Common myeloid progenitor, CD34-positive (primary cell): Measurements from ENCODE around the gene KCNH2.

ENCODE experiments used
- CTCF ChIA-PET: fragments of 350-600 bp; sonication (Branson Sonifier 250); formaldehyde crosslinking; loops from one replicate; lab custom pipeline; 2021; ENCODE audit warnings: antibody characterized with exemption; lab: Charles Lee
- POLR2A ChIA-PET: fragments of 350-600 bp; sonication (Branson Sonifier 250); formaldehyde crosslinking; loops from one replicate; lab custom pipeline; 2021; ENCODE audit warnings: antibody characterized with exemption; lab: Charles Lee
- DNase-seq, 3 donors: peaks; one replicate each; pipeline versions ENCODE4 v3.0.0 to v3.0.0-alpha.2; 2013
- H3K27ac ChIP-seq, 2 experiments: 1 replicate in 1 of 2; 2 replicates in 1 of 2; pipeline ENCODE4 v1.7.0; 2013; ENCODE audit warnings: inconsistent platforms in 2 of 2, low read length in 2 of 2, mild to moderate bottlenecking in 2 of 2, low read depth in 1 of 2, moderate library complexity in 1 of 2; ENCODE audit not compliant: severe bottlenecking in 2 of 2, insufficient read depth in 1 of 2, poor library complexity in 1 of 2
- H3K27me3 ChIP-seq, 5 experiments: replicated peaks in 2 of 5; 1 replicate in 3 of 5; 2 replicates in 2 of 5; pipeline versions ENCODE4 v1.6.1 to v1.7.0; 2013; ENCODE audit warnings: low read length in 4 of 5, mild to moderate bottlenecking in 2 of 5, moderate library complexity in 2 of 5, inconsistent platforms in 1 of 5; ENCODE audit not compliant: insufficient read depth in 5 of 5, control insufficient read depth in 4 of 5
- H3K36me3 ChIP-seq, 4 experiments: 1 replicate in 2 of 4; 2 replicates in 2 of 4; pipeline versions ENCODE4 v1.6.1 to v1.7.0; 2013; ENCODE audit warnings: low read length in 3 of 4, control low read depth in 1 of 4, mild to moderate bottlenecking in 1 of 4; ENCODE audit not compliant: control insufficient read depth in 4 of 4, insufficient read depth in 4 of 4
- H3K4me1 ChIP-seq, 4 experiments: 1 replicate in 3 of 4; 2 replicates in 1 of 4; pipeline versions ENCODE4 v1.6.1 to v1.7.1; 2013; ENCODE audit warnings: low read length in 3 of 4, mild to moderate bottlenecking in 3 of 4, control low read depth in 1 of 4, inconsistent platforms in 1 of 4, moderate library complexity in 1 of 4; ENCODE audit not compliant: control insufficient read depth in 4 of 4, insufficient read depth in 4 of 4; ENCODE audit errors: control extremely low read depth in 1 of 4
- H3K4me3 ChIP-seq, 7 experiments: 1 replicate in 4 of 7; 2 replicates in 3 of 7; pipeline versions ENCODE4 v1.5.1 to v1.7.0; 2013; ENCODE audit warnings: mild to moderate bottlenecking in 7 of 7, low read length in 6 of 7, moderate library complexity in 6 of 7, inconsistent platforms in 2 of 7, low read depth in 2 of 7, control low read depth in 1 of 7; ENCODE audit not compliant: insufficient read depth in 4 of 7, control insufficient read depth in 1 of 7; ENCODE audit errors: extremely low read depth in 1 of 7
- H3K9me3 ChIP-seq, 5 experiments: 1 replicate in 4 of 5; 2 replicates in 1 of 5; pipeline versions ENCODE4 v1.6.1 to v1.7.1; 2013; ENCODE audit warnings: low read length in 4 of 5, mild to moderate bottlenecking in 2 of 5, inconsistent platforms in 1 of 5, low read depth in 1 of 5, moderate library complexity in 1 of 5; ENCODE audit not compliant: control insufficient read depth in 4 of 5, insufficient read depth in 2 of 5; ENCODE audit errors: control extremely low read depth in 1 of 5
- WGBS: methylation state at CpG from one replicate; pipeline ENCODE4 v1.1.5; 2013; ENCODE audit not compliant: insufficient coverage; 5-methylcytosine and 5-hydroxymethylcytosine counted together

KCNH2 gene

GRCh38 chr7:150941351-150942000 lies 36.6 kb downstream of the KCNH2 start:
- no peak overlapping the region for H3K27ac ChIP-seq
- H3K36me3 ChIP-seq: no peaks in the 10 kb centered on the region
- 96% methylated on average over 15 of the region's 15 CpGs for WGBS
- peaks cover 0 to 10% (median 0%) of the 10 kb centered on the region in 5 experiments for H3K27me3 ChIP-seq
- POLR2A ChIA-PET: no interaction called here
- H3K9me3 ChIP-seq: no peaks in the 10 kb centered on the region
- no peak for DNase-seq
- peaks cover 0 to 53% (median 45%) of the 10 kb centered on the region in 4 experiments for H3K4me1 ChIP-seq
- CTCF ChIA-PET: interaction anchor here (0.7 to 2.0 kb wide), 6 partner anchors 10 to 40 kb away, joined by 3 to 8 read pairs (median 4); no protein-coding TSS in a partner anchor
- H3K4me3 ChIP-seq: no peak overlapping the region

- Histone ChIP-seq H3K27me3 (peaks cover 0 to under 1% (median 0%) of the 10 kb centered on the region in 5 experiments), H3K27ac (no peak overlapping the region), H3K36me3 (no peaks in the 10 kb centered on the region), H3K9me3 (no peaks in the 10 kb centered on the region), H3K4me3 (no peak overlapping the region), H3K4me1 (peaks cover 0 to 53% (median 44%) of the 10 kb centered on the region in 4 experiments)
- ChIA-PET CTCF (interaction anchor here (0.9 to 1.6 kb wide), 5 partner anchors 9 to 48 kb away, joined by 3 to 6 read pairs (median 6); no protein-coding TSS in a partner anchor), POLR2A (no interaction called here)
- 83% methylated on average over 8 of the region's 11 CpGs for WGBS
- DNase-seq: no peak
These were observed 37.6 kb downstream of the KCNH2 start for GRCh38 chr7:150940431-150941102.

- Histone ChIP-seq H3K4me3 (no peak overlapping the region), H3K9me3 (no peaks in the 10 kb centered on the region), H3K4me1 (peaks cover 0 to 47% (median 38%) of the 10 kb centered on the region in 4 experiments), H3K27me3 (no peaks in the 10 kb centered on the region), H3K36me3 (no peaks in the 10 kb centered on the region), H3K27ac (no peak overlapping the region)
- CTCF ChIA-PET: interaction anchor here (0.8 to 2.7 kb wide), 11 partner anchors 8 to 161 kb away, joined by 3 to 14 read pairs (median 4); no protein-coding TSS in a partner anchor
- peak in 2 of 3 donors; percentile 70 to 81 for DNase-seq
- POLR2A ChIA-PET: no interaction called here
These were observed 38.7 kb downstream of the KCNH2 start for GRCh38 chr7:150939466-150939865.

- CTCF ChIA-PET: interaction anchor here (0.8 to 2.7 kb wide), 7 partner anchors 17 to 160 kb away, joined by 3 to 14 read pairs (median 3); no protein-coding TSS in a partner anchor
- DNase-seq: no peak
- peaks cover 0 to 47% (median 38%) of the 10 kb centered on the region in 4 experiments for H3K4me1 ChIP-seq
These were observed 39.1 kb downstream of the KCNH2 start for GRCh38 chr7:150939052-150939451.

GRCh38 chr7:150938566-150938965 lies 39.6 kb downstream of the KCNH2 start:
- no peak for DNase-seq
- H3K4me3 ChIP-seq: peak overlapping the region in 1 of 7 experiments; percentile 40
- H3K27me3 ChIP-seq: no peaks in the 10 kb centered on the region
- no peak overlapping the region for H3K27ac ChIP-seq
- POLR2A ChIA-PET: interaction anchor here (1.0 kb wide), 1 partner anchor 40 kb away, joined by 3 read pairs; no protein-coding TSS in a partner anchor
- 50% methylated on average over 2 of the region's 4 CpGs for WGBS
- peaks cover 0 to 47% (median 38%) of the 10 kb centered on the region in 4 experiments for H3K4me1 ChIP-seq
- H3K9me3 ChIP-seq: no peaks in the 10 kb centered on the region
- H3K36me3 ChIP-seq: no peaks in the 10 kb centered on the region
- CTCF ChIA-PET: interaction anchor here (0.9 to 2.7 kb wide), 5 partner anchors 12 to 46 kb away, joined by 3 to 14 read pairs (median 3); no protein-coding TSS in a partner anchor

More at GRCh38 chr7:150939052-150939451, 39.1 kb downstream of the KCNH2 start:
- Histone ChIP-seq H3K36me3 (no peaks in the 10 kb centered on the region), H3K9me3 (no peaks in the 10 kb centered on the region), H3K27ac (no peak overlapping the region), H3K27me3 (no peaks in the 10 kb centered on the region), H3K4me3 (no peak overlapping the region)
- 100% methylated on average over 1 of the region's 2 CpGs for WGBS
- POLR2A ChIA-PET: interaction anchor here (1.0 kb wide), 1 partner anchor 41 kb away, joined by 3 read pairs; no protein-coding TSS in a partner anchor

GRCh38 chr7:150937848-150938561 lies 40.1 kb downstream of the KCNH2 start:
- peak overlapping the region in 1 of 7 experiments; percentile 40 for H3K4me3 ChIP-seq
- 1% methylated on average over 14 of the region's 15 CpGs for WGBS
- no peaks in the 10 kb centered on the region for H3K36me3 ChIP-seq
- H3K4me1 ChIP-seq: peaks cover 0 to 46% (median 36%) of the 10 kb centered on the region in 4 experiments
- peak; percentile 25 to 81 (median 75) for DNase-seq
- ChIA-PET POLR2A (interaction anchor here (0.8 to 1.1 kb wide), 3 partner anchors 16 to 209 kb away, joined by 3 read pairs; no protein-coding TSS in a partner anchor), CTCF (interaction anchor here (0.6 to 2.7 kb wide), 8 partner anchors 12 to 422 kb away, joined by 3 to 14 read pairs (median 4); no protein-coding TSS in a partner anchor)
- H3K9me3 ChIP-seq: no peaks in the 10 kb centered on the region
- no peak overlapping the region for H3K27ac ChIP-seq
- peaks cover 0 to 2% (median 0%) of the 10 kb centered on the region in 5 experiments for H3K27me3 ChIP-seq
